ENCODE measurements around the gene MLXIP.

GRCh38 chr12:122138616-122139015 is 60.1 kb downstream of the MLXIP start:
- TF ChIP-seq CTCF (IDR thresholded peaks at IDR 0.05): no peak
- TF ChIP-seq POLR2A (IDR thresholded peaks at IDR 0.05): no peak
